ENCODE measurements around the gene MBD4.
A peak's percentile ranks its signal among the peaks of the same experiment; 100 is the strongest.

The MBD4 gene

GRCh38 chr3:129433565-129433964 lies 6.2 kb downstream of the MBD4 start:
- H3K4me3 ChIP-seq (IDR thresholded peaks at IDR 0.05; ENCODE audit: insufficient read depth, low read depth, low read length) = no peak overlapping the region
- H3K27ac ChIP-seq = no peak overlapping the region
- H3K4me2 ChIP-seq = no peak overlapping the region
- peaks cover 81% of the 10 kb centered on the region for H3K4me1 ChIP-seq (ENCODE audit: low read depth, poor library complexity, severe bottlenecking)
- H3K79me2 ChIP-seq (ENCODE audit: insufficient read depth, low read depth) = peaks cover 29% of the 10 kb centered on the region
- H2AFZ ChIP-seq (ENCODE audit: low read depth) = no peak overlapping the region
- H4K20me1 ChIP-seq (ENCODE audit: insufficient read depth) = no peaks in the 10 kb centered on the region
- H3K27me3 ChIP-seq (ENCODE audit: insufficient read depth, low read depth) = no peaks in the 10 kb centered on the region
- TF ChIP-seq CTCF (conservative IDR thresholded peaks at IDR 0.05; ENCODE audit: low read depth, low read length) = no peak
- no peak overlapping the region for H3K9ac ChIP-seq
- H3K36me3 ChIP-seq (ENCODE audit: insufficient read depth) = peaks cover 6% of the 10 kb centered on the region; the same call in 1 of the 2 replicates

GRCh38 chr3:129432671-129433070 lies 7.1 kb downstream of the MBD4 start:
- Histone ChIP-seq H3K36me3 (ENCODE audit: insufficient read depth) (peaks cover 6% of the 10 kb centered on the region; the same call in 1 of the 2 replicates), H3K4me2 (no peak overlapping the region), H3K27me3 (ENCODE audit: insufficient read depth, low read depth) (no peaks in the 10 kb centered on the region), H3K27ac (no peak overlapping the region), H3K4me1 (ENCODE audit: low read depth, poor library complexity, severe bottlenecking) (peaks cover 79% of the 10 kb centered on the region), H3K79me2 (ENCODE audit: insufficient read depth, low read depth) (peaks cover 20% of the 10 kb centered on the region; the same call in 1 of the 2 replicates), H2AFZ (ENCODE audit: low read depth) (no peak overlapping the region), H3K4me3 (IDR thresholded peaks at IDR 0.05; ENCODE audit: insufficient read depth, low read depth, low read length) (no peak overlapping the region), H3K9ac (no peak overlapping the region), H4K20me1 (ENCODE audit: insufficient read depth) (no peaks in the 10 kb centered on the region)
- TF ChIP-seq CTCF (conservative IDR thresholded peaks at IDR 0.05; ENCODE audit: low read depth, low read length) = no peak

GRCh38 chr3:129432036-129432435 lies 7.7 kb downstream of the MBD4 start:
- peaks cover 74% of the 10 kb centered on the region for H3K4me1 ChIP-seq (ENCODE audit: low read depth, poor library complexity, severe bottlenecking)
- peaks cover 14% of the 10 kb centered on the region; the same call in 1 of the 2 replicates for H3K79me2 ChIP-seq (ENCODE audit: insufficient read depth, low read depth)
- no peak overlapping the region for H3K9ac ChIP-seq
- H3K27ac ChIP-seq = no peak overlapping the region
- no peaks in the 10 kb centered on the region for H4K20me1 ChIP-seq (ENCODE audit: insufficient read depth)
- H3K27me3 ChIP-seq (ENCODE audit: insufficient read depth, low read depth) = no peaks in the 10 kb centered on the region; the same call in 1 of the 2 replicates
- no peak overlapping the region for H3K4me2 ChIP-seq
- no peak for TF ChIP-seq CTCF (conservative IDR thresholded peaks at IDR 0.05; ENCODE audit: low read depth, low read length)
- no peak overlapping the region for H2AFZ ChIP-seq (ENCODE audit: low read depth)
- no peak overlapping the region for H3K4me3 ChIP-seq (IDR thresholded peaks at IDR 0.05; ENCODE audit: insufficient read depth, low read depth, low read length)
- peaks cover 6% of the 10 kb centered on the region; the same call in 1 of the 2 replicates for H3K36me3 ChIP-seq (ENCODE audit: insufficient read depth)

GRCh38 chr3:129429602-129430001 lies 10.1 kb downstream of the MBD4 start:
- H3K27me3 ChIP-seq (ENCODE audit: insufficient read depth, low read depth) = no peaks in the 10 kb centered on the region; the same call in 1 of the 2 replicates
- H3K36me3 ChIP-seq (ENCODE audit: insufficient read depth) = peaks cover 6% of the 10 kb centered on the region; the same call in 1 of the 2 replicates
- no peak for TF ChIP-seq CTCF (conservative IDR thresholded peaks at IDR 0.05; ENCODE audit: low read depth, low read length)
- H3K27ac ChIP-seq = peak overlapping the region; percentile 51
- no peak overlapping the region for H2AFZ ChIP-seq (ENCODE audit: low read depth)
- no peak overlapping the region for H3K9ac ChIP-seq
- peaks cover 53% of the 10 kb centered on the region for H3K4me1 ChIP-seq (ENCODE audit: low read depth, poor library complexity, severe bottlenecking)
- peak overlapping the region; percentile 70 for H3K4me2 ChIP-seq
- H4K20me1 ChIP-seq (ENCODE audit: insufficient read depth) = no peaks in the 10 kb centered on the region
- H3K4me3 ChIP-seq (IDR thresholded peaks at IDR 0.05; ENCODE audit: insufficient read depth, low read depth, low read length) = no peak overlapping the region
- no peaks in the 10 kb centered on the region for H3K79me2 ChIP-seq (ENCODE audit: insufficient read depth, low read depth)

Measured in KMS-11 (cell line).